Bronchial epithelial cell (primary cell): Measurements from ENCODE around the gene HRH3. TPM values are rescaled to one million over a fixed set of nuclear protein-coding genes. Genes with fewer than 3 reads are reported as not detected.

ENCODE experiments used
- DNase-seq: peaks from one replicate; pipeline ENCODE4 v3.0.0-alpha.2; 2010; ENCODE audit warnings: low read depth
- FAIRE-seq: peaks from 2 replicates; lab custom pipeline; 2011; peaks lifted over from hg19 to GRCh38; lab: Jason Lieb, UNC
- H3K27me3 ChIP-seq: 2 replicates; pipeline ENCODE4 v1.5.1; 2011; ENCODE audit warnings: low read length; ENCODE audit not compliant: control insufficient read depth, insufficient read depth
- H3K36me3 ChIP-seq: 2 replicates; pipeline ENCODE4 v1.5.1; 2011; ENCODE audit warnings: low read length; ENCODE audit not compliant: control insufficient read depth, insufficient read depth
- H3K4me3 ChIP-seq: 2 replicates; pipeline ENCODE4 v1.5.1; 2011; ENCODE audit warnings: mild to moderate bottlenecking, low read depth, low read length, control low read depth
- CTCF ChIP-seq: IDR thresholded peaks from 2 replicates; pipeline ENCODE4 v1.5.1; 2011; ENCODE audit warnings: mild to moderate bottlenecking, moderate library complexity, low read length, control low read depth, inconsistent platforms; ENCODE audit not compliant: insufficient read depth, severe bottlenecking
- total RNA-seq: library from RNA; depleted of rRNA; stranded (reverse); fragments of >200 nt; gene quantifications from 2 replicates; pipeline ENCODE4 v1.2.1, GENCODE V29; 2014

Gene HRH3
- total RNA-seq, 1 donor from 2014 or later = not detected

DNA sequence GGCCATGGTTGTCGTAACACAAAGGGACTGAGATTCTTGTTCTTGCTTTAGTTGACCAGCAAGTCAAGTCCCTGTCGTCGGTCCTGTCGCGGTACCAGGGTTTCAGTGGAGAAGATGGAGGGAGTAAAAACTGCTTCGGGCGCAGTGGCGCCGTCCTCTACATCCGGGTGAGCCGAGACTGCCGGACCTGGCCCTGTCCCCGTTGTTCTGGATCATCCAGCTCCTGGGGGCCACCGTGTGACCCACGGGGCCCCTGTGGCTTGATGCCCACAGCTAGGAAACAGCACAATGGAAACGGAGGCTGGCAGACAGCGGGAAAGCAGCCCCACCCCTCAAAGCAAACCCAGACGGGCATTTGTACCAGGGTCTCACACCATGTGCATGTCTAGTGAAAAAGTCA lies 22.3 kb downstream of the HRH3 start:
- TF ChIP-seq CTCF = no peak
- no peak for DNase-seq
- H3K27me3 ChIP-seq = no peaks in the 10 kb centered on the region
- no peak for FAIRE-seq
- peaks cover 34% of the 10 kb centered on the region for H3K36me3 ChIP-seq
- H3K4me3 ChIP-seq = no peak overlapping the region

DNA sequence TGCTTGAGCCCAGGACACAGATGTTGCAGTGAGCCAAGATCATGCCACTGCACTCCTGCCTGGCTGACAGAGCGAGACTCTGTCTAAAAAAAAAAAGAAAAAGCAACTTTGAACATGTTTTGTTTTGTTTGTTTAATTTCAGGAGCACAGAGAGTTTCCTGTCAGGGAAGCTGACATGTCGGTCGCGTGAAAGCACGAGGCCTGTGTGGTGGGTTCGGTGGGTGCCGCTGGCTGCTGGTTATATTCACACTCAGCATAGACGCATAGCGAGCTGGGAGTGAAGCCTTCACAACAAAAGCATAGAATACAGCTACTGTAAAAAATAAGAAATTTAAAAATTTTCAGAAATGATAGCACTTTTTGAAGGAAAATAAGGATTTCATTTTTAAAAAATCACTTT lies 22.8 kb downstream of the HRH3 start:
- FAIRE-seq (no peak), DNase-seq (no peak)
- peaks cover 34% of the 10 kb centered on the region for H3K36me3 ChIP-seq
- no peak for TF ChIP-seq CTCF
- no peaks in the 10 kb centered on the region for H3K27me3 ChIP-seq
- no peak overlapping the region for H3K4me3 ChIP-seq

DNA sequence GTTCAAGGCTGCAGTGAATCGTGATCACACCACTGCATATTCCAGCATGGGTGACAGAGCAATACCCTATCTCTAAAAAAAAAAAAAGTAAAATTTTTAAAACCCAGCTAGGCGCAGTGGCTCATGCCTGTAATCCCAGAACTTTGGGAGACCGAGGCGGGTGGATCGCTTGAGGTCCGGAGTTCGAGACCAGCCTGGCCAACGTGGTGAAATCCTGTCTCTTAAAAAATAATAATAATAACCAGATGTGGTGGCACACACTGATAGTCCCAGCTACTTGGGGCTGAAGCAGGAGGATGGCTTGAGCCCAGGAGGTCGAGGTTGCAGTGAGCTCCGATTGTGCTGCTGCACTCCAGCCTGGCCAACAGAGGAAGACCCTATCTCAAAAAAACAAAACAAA lies 23.8 kb downstream of the HRH3 start:
- Histone ChIP-seq H3K4me3 (no peak overlapping the region), H3K27me3 (no peaks in the 10 kb centered on the region), H3K36me3 (peaks cover 26% of the 10 kb centered on the region)
- no peak for DNase-seq
- FAIRE-seq = no peak
- TF ChIP-seq CTCF = no peak

- no peaks in the 10 kb centered on the region for H3K27me3 ChIP-seq
- DNase-seq (no peak), FAIRE-seq (no peak)
- no peak overlapping the region for H3K4me3 ChIP-seq
- peaks cover 24% of the 10 kb centered on the region for H3K36me3 ChIP-seq
- TF ChIP-seq CTCF = no peak
Measured at GRCh38 chr20:62195736-62196135, 24.3 kb downstream of the HRH3 start.

DNA sequence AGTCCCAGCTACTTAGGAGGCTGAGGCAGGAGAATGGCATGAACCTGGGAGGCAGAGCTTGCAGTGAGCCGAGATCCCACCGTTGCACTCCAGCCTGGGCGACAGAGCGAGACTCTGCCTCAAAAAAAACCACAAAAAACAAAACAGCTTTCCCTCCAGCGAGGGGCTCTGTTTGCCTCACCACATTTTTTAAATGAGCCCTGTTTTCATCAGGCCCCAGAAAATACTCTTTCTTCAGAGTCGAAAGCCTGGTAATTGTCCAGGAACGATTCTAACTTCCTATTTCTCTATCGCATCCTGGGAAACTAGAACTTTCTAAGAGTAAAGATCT lies 25.0 kb downstream of the HRH3 start:
- FAIRE-seq = no peak
- H3K36me3 ChIP-seq = peaks cover 20% of the 10 kb centered on the region
- H3K4me3 ChIP-seq = no peak overlapping the region
- no peak for DNase-seq
- no peaks in the 10 kb centered on the region for H3K27me3 ChIP-seq
- no peak for TF ChIP-seq CTCF
